HG02623 (cell line): ENCODE measurements around the gene NOL9.
"Not testable (repeated sequence)": the region's sequence is repeated elsewhere in the genome, so short reads cannot be mapped to it uniquely, and the experiment has no call there.

Source experiments
- ATAC-seq: cut with Tn5 transposase; IDR thresholded peaks from one replicate; pipeline ENCODE4 v1.9.1; 2021; ENCODE audit warnings: moderate library complexity; ENCODE audit not compliant: unreplicated experiment

NOL9 gene

GRCh38 chr1:6505367-6506209, 48.7 kb downstream of the NOL9 start:
- no peak for ATAC-seq

GRCh38 chr1:6504887-6505286, 49.4 kb downstream of the NOL9 start:
- ATAC-seq = no peak

DNA sequence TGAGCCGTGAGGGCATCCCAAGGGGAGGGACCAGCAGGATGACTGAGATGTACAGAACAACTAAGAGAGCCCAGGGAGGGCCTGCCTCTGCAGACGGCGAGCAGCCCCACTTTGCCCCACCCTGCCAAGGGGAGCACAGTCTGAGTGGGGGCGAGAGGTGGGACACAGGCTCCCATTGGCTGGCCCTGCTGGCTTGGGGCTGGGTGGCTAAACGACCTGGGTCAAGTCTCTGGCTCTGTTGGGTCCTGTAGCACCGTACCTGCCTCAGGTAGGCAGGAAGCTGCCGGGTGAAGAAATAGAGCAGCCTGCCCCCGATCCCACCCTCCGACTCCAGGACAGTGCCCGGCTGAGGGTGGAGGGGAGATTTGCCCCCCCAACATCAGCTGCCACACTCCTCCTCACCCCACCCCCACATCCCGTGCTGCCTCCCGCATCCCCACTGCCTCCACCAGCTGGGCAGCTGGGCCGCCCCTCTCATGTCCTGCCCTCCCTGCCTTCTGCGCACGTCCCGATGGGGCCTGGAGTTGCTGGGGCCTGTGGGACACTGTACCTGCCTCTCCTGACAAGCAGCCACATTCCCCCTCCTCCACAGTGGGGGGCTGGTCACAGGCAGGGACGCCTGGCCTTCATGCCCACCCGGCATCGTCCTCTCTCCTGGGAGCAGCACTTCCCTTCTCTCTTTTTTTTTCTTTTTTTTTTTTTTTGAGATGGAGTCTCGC, 50.3 kb downstream of the NOL9 start:
- ATAC-seq = no peak

DNA sequence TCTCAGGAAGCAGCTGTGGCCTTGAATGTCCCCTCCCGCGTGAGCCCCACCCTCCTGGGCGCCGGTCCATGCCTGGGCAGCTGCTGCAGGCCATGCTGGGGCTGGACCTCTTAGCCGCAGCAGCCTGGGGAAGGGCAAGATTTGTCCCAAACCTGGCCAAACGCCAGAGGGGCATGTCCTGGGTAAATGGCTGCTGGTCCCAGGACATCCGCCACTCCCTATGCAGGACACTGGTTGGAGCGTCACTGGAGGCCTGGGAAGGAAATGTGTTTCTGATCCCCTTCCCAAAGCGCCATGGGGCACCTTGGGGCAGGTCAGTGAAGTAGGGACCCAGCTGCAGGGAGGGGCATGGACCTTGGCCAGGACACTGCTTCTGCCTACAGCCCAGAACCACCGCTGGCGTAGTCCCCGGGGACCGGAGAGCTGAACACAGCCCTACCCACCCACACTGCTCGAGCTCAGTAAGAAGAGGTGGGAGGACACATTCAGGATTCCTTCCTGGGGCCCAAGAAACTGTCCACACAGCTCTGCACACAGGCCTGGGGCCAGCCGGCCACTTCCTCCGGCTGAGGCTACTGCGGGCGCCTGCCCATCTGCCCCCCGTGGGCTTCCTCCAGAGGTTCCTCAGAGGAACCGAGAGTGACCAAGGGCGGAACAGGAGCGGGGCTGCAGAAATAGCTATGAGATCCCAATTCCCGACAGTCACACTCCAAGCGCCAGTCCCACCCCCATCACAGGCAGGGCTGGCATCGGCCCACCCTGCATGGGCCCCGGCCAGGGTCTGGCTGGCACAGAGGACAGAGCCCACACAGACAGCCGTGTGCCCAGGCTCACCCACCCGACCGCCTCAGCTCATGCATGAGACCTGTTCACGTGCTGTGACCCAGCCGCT, 52.1 kb downstream of the NOL9 start:
- no peak for ATAC-seq

DNA sequence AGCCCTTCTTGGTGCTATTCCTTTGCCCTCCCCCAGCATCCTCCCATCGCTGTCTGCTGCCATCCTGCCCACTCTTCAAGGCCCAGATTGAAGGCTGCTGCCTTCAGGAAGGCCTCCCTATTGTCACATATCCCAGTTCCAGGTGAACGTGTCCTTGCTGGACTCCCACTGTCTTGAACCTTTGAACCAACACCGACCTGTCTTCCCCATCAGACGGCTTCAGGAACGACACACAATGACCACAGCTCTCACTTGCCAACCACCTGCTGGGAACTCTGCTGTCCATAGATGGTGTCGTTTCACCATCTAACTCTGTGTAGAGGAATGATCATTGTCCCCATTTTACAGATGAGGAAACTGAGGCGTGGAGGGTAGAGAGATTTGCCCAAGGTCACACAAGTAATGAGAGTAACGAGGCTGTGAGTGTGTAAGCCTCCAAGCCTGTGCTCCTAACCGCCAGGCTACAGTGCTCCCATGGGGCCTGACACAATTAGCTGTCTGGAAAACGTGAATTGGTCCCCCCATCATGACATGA, 53.0 kb downstream of the NOL9 start:
- ATAC-seq = no peak

DNA sequence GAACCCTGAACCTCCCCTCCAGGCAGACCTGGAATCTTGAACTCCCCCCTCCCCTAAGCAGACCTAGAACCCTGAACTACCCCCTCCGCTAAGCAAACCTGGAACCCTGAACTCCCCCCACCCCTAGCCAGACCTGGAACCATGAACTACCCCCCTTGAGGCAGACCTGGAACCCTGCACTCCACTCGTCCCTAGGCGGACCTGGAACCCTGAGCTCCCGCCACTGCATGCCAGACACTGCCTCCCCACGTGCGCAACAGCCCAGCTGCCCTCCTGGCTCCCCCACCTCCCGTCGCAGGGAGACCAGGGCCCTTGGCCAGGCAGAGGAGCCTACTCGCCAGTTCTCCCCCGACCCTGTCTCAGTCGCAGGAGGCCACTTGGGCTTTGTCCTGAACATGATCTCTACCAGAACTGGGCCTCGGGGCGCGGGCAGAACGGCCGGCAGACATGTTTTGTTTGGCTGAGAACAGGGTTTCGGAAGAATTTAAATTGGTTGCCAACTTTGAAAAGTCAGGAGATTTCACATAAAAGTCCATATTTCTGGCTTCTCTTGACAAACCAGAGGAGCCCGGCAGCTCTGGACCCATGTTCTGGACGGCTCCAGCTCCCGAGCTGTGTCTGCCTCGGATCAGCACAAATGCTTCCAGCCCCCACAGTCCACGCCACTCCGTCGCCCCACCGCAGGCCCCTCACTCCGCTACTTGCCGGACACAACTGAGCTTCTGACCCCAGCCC, 53.6 kb downstream of the NOL9 start:
- ATAC-seq = no peak

DNA sequence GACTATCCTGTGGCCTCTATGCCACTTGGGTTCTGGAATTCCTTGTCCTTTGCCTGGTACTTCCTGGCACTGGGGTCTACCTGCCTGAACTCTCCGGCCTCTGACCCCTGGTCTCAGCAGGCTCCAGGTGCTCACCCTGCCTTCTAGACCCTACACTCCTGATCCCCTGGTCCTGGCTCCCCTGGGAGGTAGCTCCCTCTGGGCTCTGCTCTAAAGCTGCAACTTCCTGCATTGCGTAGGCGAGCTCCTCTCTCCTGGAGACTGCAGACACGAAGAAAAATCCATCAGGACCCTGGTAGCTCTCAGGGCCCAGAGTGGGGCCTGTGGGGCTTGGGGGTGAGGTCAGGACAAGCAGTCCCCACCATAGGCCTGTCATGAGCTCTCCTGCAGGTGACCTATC, 55.0 kb downstream of the NOL9 start:
- ATAC-seq = no peak

DNA sequence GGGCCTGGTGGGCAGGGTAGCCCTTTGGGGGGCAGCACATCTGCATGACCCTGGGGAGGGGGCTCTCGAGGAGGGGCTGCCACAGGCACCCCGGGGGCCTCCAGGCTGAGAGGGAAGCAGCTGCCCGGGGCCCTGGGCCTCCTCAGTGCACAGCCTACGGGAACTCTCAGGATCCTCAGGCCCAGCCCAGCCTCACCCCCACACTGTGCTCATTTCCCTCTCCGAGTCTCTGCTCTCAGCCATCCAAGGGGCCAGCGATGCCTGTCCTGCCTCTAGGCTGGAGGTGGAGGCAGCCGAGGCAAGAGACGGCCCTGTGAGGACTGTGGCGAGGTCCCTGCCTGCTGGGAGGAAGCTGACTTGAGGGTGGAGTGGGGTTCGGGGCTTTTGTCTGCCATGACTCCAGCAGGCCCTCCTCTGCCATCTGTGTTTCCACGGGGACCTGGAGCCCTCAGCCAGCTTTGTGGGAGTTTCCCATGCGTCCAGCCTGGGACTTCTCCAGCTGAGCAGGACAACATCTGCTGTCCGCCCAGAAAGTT, 55.7 kb downstream of the NOL9 start:
- ATAC-seq = no peak

DNA sequence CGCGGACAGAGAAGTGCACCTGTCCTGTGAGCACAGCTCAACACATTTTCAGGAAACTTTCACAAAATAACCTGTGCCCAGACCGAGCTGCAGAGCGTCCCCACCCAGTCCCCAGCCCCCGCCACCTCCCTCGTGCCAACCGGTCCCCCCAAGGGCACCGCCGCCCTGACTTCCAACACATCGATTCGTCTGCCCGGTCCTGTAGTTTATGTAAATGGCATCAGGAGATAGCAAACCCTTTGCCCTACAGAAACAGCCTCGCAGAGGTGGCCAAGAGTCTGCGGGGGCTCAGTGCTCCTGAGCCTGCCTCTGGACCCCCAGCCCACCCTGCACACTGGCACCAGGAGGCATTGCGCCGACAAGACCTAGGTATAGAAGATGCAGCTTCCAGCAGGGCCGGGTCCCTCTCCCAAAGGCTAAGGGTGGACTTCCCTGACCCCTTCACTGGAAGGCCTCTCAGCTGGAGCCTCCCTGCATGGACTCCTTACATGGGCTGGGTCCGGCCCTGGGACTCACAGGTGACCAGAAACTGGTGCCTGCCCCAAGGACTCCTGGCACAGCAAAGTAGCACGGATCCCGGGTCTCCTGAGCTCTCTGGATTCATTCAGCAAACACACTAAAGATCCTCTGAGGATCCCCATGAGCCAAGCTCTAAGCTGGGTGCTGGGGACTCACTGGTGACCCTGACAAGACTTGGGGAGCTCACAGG, 56.3 kb downstream of the NOL9 start:
- ATAC-seq = no peak

GRCh38 chr1:6497215-6497866, 57.0 kb downstream of the NOL9 start:
- no peak for ATAC-seq

DNA sequence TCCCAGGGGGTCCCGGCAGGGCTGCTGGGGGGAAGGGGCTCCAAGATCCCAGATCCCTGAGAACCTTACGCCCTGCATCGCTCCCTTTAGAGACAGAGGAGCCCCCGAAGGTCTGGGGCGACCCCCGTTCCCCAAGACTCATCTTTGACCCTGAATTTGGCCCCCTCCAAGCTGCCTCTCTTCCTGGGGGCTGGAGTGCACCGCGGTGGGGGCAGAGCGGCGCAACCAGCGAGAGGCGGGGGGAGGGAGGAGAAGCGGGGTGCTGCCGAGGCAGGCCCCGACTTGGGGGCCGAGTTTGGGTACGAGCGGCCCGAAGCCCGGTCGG, 57.5 kb downstream of the NOL9 start:
- no peak for ATAC-seq

- ATAC-seq = no peak
Observed at GRCh38 chr1:6496365-6496721, 58.0 kb downstream of the NOL9 start.

DNA sequence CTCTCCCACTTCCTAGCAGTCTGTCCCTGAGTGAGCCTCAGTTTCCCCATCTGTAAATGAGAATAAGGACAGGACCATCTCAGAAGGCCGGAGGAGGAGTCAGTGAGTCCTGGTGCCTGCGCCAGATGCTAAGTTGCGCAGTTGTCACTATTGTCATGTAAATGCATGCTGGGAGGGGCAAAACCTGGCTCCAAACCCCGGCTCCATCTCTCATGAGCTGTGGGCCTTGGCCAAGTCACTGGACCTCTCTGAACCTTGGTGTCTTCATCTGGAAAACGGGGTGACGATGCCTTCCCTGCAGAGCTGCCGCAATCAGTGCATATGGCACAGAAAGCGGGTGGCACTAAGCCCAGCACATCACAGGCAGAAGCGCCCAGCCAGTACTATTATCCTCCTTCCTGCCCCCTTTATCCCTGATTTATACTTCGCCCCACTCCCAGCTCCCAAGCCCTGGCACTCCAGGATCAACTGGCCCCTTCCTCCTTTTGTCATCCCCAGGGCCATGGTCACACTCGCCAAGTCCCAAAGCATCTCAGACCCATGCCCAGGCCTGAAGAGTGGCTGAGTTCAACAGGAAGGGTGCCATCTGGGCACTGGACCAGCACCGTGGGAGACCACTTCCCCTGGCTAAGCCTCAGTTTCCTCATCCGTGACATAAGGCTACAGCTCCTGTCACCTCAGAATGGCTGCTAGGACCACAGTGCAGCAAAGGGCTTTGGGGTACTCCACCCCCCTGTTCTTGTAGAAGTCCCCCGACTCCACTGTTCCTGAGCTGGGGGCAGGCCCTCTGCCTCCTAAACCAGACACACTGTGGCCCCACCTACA, 58.6 kb downstream of the NOL9 start:
- no peak for ATAC-seq

DNA sequence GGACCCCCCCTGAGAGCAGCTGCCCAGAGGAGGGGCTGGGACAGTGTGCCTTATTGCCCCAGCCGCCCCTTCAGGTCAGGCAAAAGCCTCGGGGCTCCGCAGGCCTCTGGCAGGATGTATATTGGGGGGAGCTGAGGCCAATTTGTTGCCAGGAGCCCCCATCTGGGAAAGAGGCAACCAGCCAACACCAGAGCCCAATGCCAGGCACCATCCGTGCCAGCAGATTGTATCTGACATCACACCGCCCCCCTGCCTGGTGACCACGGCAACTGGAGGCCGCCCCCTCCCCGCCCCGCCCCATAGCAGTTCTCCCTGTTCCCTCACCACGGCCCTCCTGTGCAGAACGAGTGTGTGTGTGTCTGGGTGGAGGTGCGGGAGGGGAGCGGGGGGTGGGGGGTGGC, 59.3 kb downstream of the NOL9 start:
- no peak for ATAC-seq

DNA sequence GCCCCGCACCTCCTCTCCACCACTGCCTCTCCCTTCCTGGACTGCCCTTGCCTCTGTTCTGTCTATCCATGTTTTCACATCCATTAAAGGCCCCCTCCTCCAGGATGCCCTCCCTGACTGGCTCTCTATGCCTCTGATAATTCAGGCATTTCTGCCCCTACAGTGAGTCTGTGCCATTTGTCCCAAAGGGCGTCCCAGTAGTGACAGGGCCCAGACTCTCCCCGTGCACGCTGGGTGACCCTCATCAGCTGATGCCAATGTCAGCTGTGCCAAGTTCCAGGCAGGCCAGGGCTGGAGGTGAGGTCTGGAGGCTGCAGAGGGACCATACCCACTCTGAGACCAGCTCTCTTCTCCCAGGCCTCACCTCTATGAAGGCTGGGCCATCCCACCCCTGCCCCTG, 59.7 kb downstream of the NOL9 start:
- ATAC-seq = no peak

GRCh38 chr1:6493834-6494223, 60.5 kb downstream of the NOL9 start:
- not testable (repeated sequence) for ATAC-seq

DNA sequence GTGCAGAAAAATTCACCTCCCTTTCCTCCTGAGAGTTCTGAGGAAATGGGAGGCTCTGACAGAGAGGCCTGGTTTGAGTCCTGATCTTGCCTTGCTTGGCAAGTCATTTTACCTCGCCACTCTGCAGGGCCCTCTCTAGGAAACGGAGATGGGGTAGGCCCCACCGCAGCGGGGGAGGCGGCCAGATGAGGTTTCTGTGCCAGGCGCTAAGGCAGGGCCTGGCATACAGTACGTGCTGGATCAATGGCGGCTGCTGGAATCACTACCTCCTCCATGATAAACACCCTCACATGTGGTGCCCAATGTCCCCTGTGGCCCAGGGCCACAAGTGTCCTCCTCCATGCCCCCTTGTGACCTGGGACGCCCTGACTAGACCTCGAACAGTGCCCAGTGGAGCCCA, 62.3 kb downstream of the NOL9 start:
- ATAC-seq = no peak

- ATAC-seq = no peak
Observed at GRCh38 chr1:6491480-6491962, 62.8 kb downstream of the NOL9 start, which contains the start of gene PLEKHG5. TSS of gene PLEKHG5 (minus strand) at chr1:6491667. CDS start at chr1:6477571, 14,096 bp downstream.
